NCI-H82 (cell line): ENCODE data around the gene PTGES2.
A peak's percentile ranks its signal among the peaks of the same experiment; 100 is the strongest.
"Not testable (repeated sequence)": the region's sequence is repeated elsewhere in the genome, so short reads cannot be mapped to it uniquely, and the experiment has no call there.

Experiments
- DNase-seq: peaks from one replicate; lab custom pipeline; 2025; lab: John Stamatoyannopoulos, UW

The PTGES2 gene

GRCh38 chr9:128136816-128137793, 9.6 kb upstream of the PTGES2 start:
- DNase-seq: no peak

- not testable (repeated sequence) for DNase-seq
These were observed 8.0 kb upstream of the PTGES2 start for GRCh38 chr9:128135561-128135960.

GRCh38 chr9:128132139-128132538, 4.6 kb upstream of the PTGES2 start:
- DNase-seq: not testable (repeated sequence)

DNA sequence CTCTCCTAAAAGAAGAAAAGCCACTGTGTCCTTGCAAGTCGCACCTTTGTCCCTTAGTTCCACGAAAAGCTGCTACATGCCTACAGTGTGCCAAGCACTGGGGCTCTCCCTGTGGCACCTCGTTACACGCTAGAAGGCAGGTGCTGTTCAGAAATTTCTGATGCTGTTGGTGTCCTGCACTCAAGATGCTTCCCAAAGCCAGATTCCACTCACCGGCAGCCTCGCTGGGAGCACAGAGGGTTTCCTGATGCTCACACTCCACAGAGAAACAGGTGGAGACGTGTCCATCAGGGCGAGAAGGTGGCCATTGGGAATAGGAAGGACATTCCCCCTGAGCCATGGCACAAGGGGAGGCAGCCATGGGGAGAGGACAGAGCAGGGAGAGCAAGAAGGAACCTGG, 3.8 kb upstream of the PTGES2 start:
- not testable (repeated sequence) for DNase-seq

DNA sequence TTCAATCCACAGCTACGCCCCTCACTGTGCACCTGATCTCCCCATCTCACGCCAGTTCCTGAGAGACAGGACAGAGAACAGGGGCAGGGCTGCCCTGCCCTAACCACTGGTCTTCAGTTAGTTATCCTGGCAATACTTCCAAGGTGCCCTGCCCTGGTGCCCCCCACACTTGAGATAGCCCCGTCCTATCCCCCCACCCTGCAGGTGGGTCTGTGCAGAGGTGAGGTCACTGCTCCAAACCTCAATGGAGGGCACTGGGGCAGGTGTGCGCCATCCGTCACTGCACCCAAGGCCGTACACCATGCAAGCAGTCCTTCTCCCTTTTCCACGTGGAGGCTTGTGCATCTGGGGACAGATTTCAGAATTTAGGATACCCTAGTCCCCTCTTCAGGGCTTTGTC, 3.1 kb upstream of the PTGES2 start:
- DNase-seq: not testable (repeated sequence)

DNA sequence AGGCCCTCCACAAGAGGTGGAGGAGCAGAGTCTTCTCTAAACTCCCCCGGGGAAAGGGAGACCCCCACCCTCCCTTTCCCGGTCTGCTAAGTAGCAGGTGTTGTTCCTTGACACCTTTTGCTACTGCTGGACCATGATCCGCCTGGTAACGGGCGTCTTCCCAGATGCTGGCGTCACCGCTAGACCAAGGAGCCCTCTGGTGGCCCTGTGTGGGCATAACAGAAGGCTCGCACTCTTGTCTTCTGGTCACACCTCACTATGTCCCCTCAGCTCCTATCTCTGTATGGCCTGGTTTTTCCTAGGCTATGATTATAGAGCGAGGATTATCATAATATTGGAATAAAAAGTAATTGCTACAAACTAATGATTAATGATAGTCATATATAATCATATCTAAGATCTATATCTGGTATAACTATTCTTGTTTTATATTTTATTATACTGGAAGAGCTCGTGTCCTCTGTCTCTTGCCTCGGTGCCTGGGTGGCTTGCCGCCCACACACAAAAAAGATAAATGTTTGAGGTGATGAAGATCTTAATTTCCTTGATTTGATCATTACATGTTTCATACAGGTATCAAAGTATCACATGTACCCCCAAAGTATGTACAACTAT, 2.6 kb upstream of the PTGES2 start:
- DNase-seq: not testable (repeated sequence)

DNA sequence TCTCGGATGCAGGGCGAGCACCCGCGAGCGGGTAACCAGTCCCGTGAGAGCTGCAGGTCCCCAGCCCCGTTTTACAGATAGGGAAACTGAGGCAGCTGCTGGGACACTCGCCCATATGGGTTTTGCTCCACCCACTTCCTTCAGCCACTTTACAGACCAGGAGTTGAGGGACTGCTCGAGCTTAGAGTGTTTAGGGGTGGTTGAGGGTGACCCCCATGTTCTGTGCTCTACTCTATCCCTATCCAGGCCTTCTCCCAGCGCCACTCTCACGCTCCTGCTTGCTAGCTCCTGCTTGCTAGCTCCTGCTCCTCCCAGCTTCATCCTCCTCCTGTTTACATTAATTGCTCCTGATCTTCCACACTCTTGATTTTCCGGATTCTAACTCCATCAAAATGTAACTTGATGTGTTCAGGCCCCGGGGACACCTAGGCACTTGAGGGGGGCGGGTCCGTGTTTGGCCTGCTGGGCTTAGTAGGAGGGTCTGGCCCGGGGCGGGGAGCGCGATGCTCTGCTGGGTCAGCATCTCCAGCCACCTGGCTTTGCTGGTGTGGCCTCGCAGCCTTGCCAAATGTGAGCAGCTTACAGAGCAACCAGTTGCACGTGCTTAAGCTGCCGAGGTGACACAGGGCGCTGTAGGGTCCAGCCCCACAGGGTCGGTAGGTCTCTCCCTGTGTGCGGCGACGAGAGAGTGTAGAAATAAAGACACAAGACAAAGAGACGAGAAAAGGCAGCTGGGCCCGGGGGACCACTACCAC, 1.5 kb upstream of the PTGES2 start:
- no peak for DNase-seq

GRCh38 chr9:128127990-128128835, 684 bp upstream of the PTGES2 start:
- DNase-seq: peak; percentile 94

DNA sequence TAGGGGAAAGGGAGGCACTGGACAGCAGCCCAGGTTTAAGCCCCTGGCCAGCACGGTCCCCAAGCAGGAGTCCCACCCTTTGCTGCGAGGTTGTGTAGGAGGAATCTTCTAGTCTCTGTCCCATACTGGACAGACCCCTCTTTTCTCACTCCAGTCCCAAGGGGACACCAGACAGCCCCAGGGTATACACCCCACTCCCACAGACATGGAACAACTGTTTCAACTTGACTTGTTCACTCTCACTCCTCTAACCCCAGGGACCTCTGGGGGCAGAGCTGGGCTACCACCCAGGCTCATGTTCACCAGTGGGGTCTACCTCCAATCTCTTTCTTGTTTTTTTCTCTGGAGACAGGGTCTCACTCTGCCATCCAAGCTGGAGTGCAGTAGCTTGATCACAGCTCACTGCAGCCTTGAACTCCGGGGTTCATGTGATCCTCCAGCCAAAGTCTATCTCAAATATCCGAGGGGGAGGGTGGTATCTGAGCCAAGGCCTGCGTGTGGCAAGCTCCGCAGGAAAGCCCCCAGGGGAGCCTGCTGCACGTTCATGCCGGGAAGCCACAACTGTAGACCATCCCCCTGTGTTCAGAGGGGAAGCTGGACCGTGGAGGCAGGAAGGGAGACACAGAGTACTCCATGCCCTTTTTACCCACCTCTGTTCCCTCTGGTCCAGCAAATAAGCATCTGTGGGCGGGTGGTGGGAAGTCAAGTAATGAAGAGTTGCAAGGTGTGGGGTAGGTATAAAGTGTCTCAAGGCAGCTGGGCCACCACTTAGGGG, 1.8 kb downstream of the PTGES2 start:
- DNase-seq: no peak

GRCh38 chr9:128124873-128125579, 2.5 kb downstream of the PTGES2 start:
- DNase-seq: peak; percentile 74

GRCh38 chr9:128124451-128124850, 3.1 kb downstream of the PTGES2 start:
- no peak for DNase-seq

- no peak for DNase-seq
These were observed 4.0 kb downstream of the PTGES2 start for GRCh38 chr9:128123451-128124080.

- DNase-seq: no peak
These were observed 4.7 kb downstream of the PTGES2 start for GRCh38 chr9:128122809-128123175.

DNA sequence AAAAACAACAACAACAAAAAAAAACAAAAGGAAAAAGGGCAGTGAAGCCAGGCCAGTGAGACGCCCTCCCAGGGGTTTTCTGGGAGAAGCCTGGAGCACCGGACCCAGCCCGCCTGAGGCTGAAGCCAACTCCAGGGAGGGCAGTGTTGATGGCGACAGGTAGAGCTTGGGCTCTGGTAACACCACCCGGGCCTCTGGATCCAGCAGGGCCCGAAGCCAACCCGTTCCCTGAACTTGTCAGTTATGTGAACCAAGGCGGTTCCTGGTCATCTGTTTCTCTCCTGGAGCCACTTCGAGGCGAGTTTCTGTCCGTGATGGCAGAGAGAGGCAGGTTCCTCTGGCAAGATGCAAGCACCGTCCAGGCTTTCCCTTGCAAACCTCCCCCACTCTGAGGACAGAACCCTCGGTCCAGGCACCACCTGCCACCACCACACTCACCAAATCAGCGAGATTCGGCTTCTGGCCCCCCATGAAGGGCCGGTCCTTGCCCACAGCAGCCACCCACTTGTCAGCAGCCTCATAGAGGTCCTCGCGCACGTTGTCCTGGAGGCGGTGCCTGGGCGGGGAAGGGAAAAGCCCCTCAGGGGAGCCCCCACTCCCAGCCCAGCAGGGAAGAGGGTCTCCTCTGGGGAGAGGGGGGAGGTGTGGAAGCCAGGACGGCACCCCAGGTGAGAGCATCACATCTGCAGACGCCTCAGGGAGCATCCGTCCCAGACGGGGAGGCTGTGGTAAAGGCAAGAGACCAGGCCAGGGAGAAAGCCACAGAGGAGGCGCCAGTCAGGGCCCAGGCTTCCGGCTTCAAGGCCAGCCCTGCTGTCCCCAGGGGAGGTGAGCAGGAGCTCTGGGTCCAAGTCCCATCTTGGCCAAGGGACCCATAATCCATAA, 5.4 kb downstream of the PTGES2 start:
- DNase-seq: no peak

- no peak for DNase-seq
These were observed 6.1 kb downstream of the PTGES2 start for GRCh38 chr9:128121466-128121810.

DNA sequence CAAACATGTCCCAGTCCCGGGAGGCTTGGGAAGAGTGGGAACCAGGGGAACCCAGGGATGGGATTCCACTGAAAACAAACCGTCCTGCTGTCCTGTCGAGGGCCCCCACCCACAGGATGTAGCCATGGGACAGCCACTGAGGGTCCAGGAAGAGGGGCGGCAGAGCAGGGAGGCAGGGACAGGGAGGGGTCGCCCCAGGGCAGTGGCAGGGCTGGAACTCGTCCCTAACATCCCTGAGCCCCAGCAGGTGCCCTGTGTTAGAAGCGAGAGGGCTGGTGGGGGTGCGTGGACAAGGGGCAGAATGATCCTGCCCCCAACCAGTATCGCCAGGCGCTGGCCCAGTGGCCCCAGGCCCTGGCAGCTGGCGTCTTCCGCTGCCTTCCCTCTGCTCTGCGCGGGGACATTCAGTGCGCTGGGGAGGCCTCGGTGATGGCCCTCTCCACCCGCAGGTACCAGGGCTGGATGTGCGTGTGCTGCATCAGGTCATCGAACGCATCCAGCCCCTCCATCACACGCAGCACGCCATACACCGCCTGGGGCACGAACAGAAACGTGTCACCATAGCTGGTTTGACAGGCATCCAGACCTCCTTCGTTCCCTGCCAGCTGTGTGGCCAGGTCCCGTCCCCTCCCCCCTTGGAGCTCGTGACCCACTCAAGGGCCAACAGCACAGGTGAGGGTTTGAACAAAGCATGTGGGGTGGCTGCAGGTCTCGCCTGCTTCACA, 6.6 kb downstream of the PTGES2 start:
- no peak for DNase-seq

DNA sequence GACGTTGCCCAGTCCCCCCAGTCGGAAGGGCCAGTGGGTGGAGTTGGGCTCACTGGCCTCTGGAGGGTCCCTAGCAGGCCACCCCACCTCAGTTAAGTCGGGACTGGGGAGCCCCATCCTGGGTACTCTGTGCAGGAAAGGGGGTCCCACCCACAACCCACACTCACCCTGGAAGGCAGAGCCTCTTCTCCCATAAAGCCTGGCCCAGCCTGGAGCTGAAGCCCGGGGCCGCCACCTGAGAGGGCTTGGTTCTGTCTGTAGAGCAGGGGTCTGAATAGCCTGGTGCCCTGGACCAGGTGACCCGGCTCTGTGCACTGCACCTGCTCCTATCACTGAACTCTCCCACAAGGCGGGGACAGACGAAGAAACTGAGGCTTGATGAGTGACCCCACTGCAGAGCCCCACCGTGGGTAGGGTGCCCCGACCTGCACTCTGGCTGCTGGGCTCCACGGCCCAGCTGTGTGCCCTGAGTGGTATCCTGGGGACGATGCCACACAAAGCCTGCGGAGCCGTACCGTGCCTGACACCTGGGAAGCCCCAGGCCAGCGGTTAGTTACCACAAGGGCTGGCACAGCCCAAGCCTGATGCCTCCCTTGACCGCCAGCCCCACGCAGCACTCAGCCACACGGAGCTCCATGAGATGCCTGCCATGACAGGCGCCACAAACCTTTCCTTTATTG, 7.3 kb downstream of the PTGES2 start:
- no peak for DNase-seq
